Testis (tissue), 2 donors: ENCODE results near the gene CFLAR.

Experiments
- POLR2A ChIP-seq: fragments of 450-650 bp; IDR thresholded peaks from one replicate; pipeline ENCODE4 v1.6.1; 2017; ENCODE audit warnings: antibody characterized with exemption, mild to moderate bottlenecking, moderate library complexity
- TF ChIP-seq, protein P1 (sequence below), 3 experiments: fragments of 450-650 bp in 2 of 3; fragments of 200-600 bp in 1 of 3; sonication (generic) in 1 of 3; IDR thresholded peaks; one replicate each; pipeline ENCODE4 v1.5.1; 2016 to 2019; ENCODE audit warnings: antibody characterized with exemption in 3 of 3, mild to moderate bottlenecking in 2 of 3, moderate library complexity in 1 of 3

- TF ChIP-seq, protein P1, sequence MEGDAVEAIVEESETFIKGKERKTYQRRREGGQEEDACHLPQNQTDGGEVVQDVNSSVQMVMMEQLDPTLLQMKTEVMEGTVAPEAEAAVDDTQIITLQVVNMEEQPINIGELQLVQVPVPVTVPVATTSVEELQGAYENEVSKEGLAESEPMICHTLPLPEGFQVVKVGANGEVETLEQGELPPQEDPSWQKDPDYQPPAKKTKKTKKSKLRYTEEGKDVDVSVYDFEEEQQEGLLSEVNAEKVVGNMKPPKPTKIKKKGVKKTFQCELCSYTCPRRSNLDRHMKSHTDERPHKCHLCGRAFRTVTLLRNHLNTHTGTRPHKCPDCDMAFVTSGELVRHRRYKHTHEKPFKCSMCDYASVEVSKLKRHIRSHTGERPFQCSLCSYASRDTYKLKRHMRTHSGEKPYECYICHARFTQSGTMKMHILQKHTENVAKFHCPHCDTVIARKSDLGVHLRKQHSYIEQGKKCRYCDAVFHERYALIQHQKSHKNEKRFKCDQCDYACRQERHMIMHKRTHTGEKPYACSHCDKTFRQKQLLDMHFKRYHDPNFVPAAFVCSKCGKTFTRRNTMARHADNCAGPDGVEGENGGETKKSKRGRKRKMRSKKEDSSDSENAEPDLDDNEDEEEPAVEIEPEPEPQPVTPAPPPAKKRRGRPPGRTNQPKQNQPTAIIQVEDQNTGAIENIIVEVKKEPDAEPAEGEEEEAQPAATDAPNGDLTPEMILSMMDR (IDR thresholded peaks at IDR 0.05) = no peak
- no peak for TF ChIP-seq POLR2A
Observed at GRCh38 chr2:201197781-201198180, 81.8 kb downstream of the CFLAR start.
